ENCODE results near the gene SGCA. TPM values are rescaled to one million over a fixed set of nuclear protein-coding genes. Genes with fewer than 3 reads are reported as not detected.
A peak's percentile ranks its signal among the peaks of the same experiment; 100 is the strongest.

SGCA gene
- polyA plus RNA-seq, 1 donor (not counting 4 experiments of a cell fraction or from before 2014, with no cell fraction given): not detected

- DNase-seq (ENCODE audit: low read depth, low spot score) (no peak), FAIRE-seq (no peak)
- dilution Hi-C loops (cut with MboI; ENCODE audit: extremely low pct_ligation_motif_present, low sequenced_read_pairs): no loop called here
- Histone ChIP-seq H2AFZ (ENCODE audit: control insufficient read depth, low read length) (no peak overlapping the region), H4K20me1 (ENCODE audit: control insufficient read depth, extremely low read depth, insufficient read depth, low read length) (peaks cover 32% of the 10 kb centered on the region), H3K4me2 (ENCODE audit: control insufficient read depth, extremely low read depth, insufficient read depth, low read depth, low read length) (peak overlapping the region; percentile 94), H3K79me2 (ENCODE audit: control insufficient read depth, insufficient read depth, low read length) (peaks cover 59% of the 10 kb centered on the region), H3K27me3 (ENCODE audit: control insufficient read depth, extremely low read depth, insufficient read depth, low read length) (no peaks in the 10 kb centered on the region), H3K9ac (ENCODE audit: control insufficient read depth, extremely low read depth, insufficient read depth, low read length) (peak overlapping the region; percentile 67), H3K4me3 (ENCODE audit: control insufficient read depth in 2 of 3, extremely low read depth in 1 of 3, insufficient read depth in 2 of 3, low read depth in 1 of 3, low read length in 3 of 3) (no peak overlapping the region), H3K27ac (ENCODE audit: control insufficient read depth, insufficient read depth, low read length) (no peak overlapping the region), H3K9me1 (ENCODE audit: control insufficient read depth, extremely low read depth, insufficient read depth, low read length) (peaks cover 4% of the 10 kb centered on the region), H3K36me3 (ENCODE audit: control insufficient read depth in 2 of 2, extremely low read depth in 1 of 2, insufficient read depth in 2 of 2, low read length in 2 of 2) (peaks cover 24 to 38% of the 10 kb centered on the region in 2 experiments), H3K9me3 (ENCODE audit: control insufficient read depth, low read depth, low read length) (no peaks in the 10 kb centered on the region), H3K4me1 (ENCODE audit: control insufficient read depth, extremely low read depth, insufficient read depth, low read length) (peaks cover 29% of the 10 kb centered on the region)
- TF ChIP-seq EZH2 (IDR thresholded peaks at IDR 0.05; ENCODE audit: low read length) (no peak), CTCF (optimal IDR thresholded peaks at IDR 0.05 in 1 of 3, IDR thresholded peaks at IDR 0.05 in 1 of 3, conservative IDR thresholded peaks at IDR 0.05 in 1 of 3; ENCODE audit: extremely low read depth in 1 of 3, insufficient read depth in 2 of 3, low read length in 3 of 3) (peak in 1 of 3 experiments; percentile 35)
Observed at GRCh38 chr17:50146230-50146926, 19.4 kb upstream of the SGCA start.

GRCh38 chr17:50146927-50147665 is 18.7 kb upstream of the SGCA start:
- Histone ChIP-seq H3K4me2 (ENCODE audit: control insufficient read depth, extremely low read depth, insufficient read depth, low read depth, low read length) (peak overlapping the region; percentile 94), H3K9ac (ENCODE audit: control insufficient read depth, extremely low read depth, insufficient read depth, low read length) (peak overlapping the region; percentile 67), H3K27ac (ENCODE audit: control insufficient read depth, insufficient read depth, low read length) (no peak overlapping the region), H4K20me1 (ENCODE audit: control insufficient read depth, extremely low read depth, insufficient read depth, low read length) (peaks cover 32% of the 10 kb centered on the region), H3K79me2 (ENCODE audit: control insufficient read depth, insufficient read depth, low read length) (peaks cover 59% of the 10 kb centered on the region), H3K27me3 (ENCODE audit: control insufficient read depth, extremely low read depth, insufficient read depth, low read length) (no peaks in the 10 kb centered on the region), H3K36me3 (ENCODE audit: control insufficient read depth in 2 of 2, extremely low read depth in 1 of 2, insufficient read depth in 2 of 2, low read length in 2 of 2) (peaks cover 24 to 31% of the 10 kb centered on the region in 2 experiments), H3K4me3 (ENCODE audit: control insufficient read depth in 2 of 3, extremely low read depth in 1 of 3, insufficient read depth in 2 of 3, low read depth in 1 of 3, low read length in 3 of 3) (peak overlapping the region; percentile 6 to 88 (median 70)), H3K9me3 (ENCODE audit: control insufficient read depth, low read depth, low read length) (no peaks in the 10 kb centered on the region), H3K9me1 (ENCODE audit: control insufficient read depth, extremely low read depth, insufficient read depth, low read length) (peaks cover 4% of the 10 kb centered on the region), H2AFZ (ENCODE audit: control insufficient read depth, low read length) (no peak overlapping the region), H3K4me1 (ENCODE audit: control insufficient read depth, extremely low read depth, insufficient read depth, low read length) (peaks cover 34% of the 10 kb centered on the region)
- TF ChIP-seq EZH2 (IDR thresholded peaks at IDR 0.05; ENCODE audit: low read length): no peak
- TF ChIP-seq CTCF (optimal IDR thresholded peaks at IDR 0.05 in 1 of 3, IDR thresholded peaks at IDR 0.05 in 1 of 3, conservative IDR thresholded peaks at IDR 0.05 in 1 of 3; ENCODE audit: extremely low read depth in 1 of 3, insufficient read depth in 2 of 3, low read length in 3 of 3): no peak
- dilution Hi-C loops (cut with MboI; ENCODE audit: extremely low pct_ligation_motif_present, low sequenced_read_pairs): no loop called here
- FAIRE-seq: no peak
- DNase-seq (ENCODE audit: low read depth, low spot score): no peak

Data from keratinocyte (primary cell).